Nucleus accumbens (tissue), 56 donors: ENCODE measurements around the gene PATJ.
"Not testable (repeated sequence)": the region's sequence is repeated elsewhere in the genome, so short reads cannot be mapped to it uniquely, and the experiment has no call there.

Experiments used
- DNase-seq, 56 donors: peaks; one replicate each; lab custom pipeline; 2025; lab: John Stamatoyannopoulos, UW

Gene PATJ

GRCh38 chr1:61743431-61743705 lies 1.1 kb downstream of the PATJ start:
- peak in 1 of 56 donors; percentile 56 for DNase-seq

- DNase-seq, result no peak
Measured at GRCh38 chr1:61743716-61744580, 1.7 kb downstream of the PATJ start.

GRCh38 chr1:61746813-61747212 lies 4.5 kb downstream of the PATJ start:
- DNase-seq, result no peak

GRCh38 chr1:61748566-61748965 lies 6.3 kb downstream of the PATJ start:
- no peak for DNase-seq

GRCh38 chr1:61749574-61749973 lies 7.3 kb downstream of the PATJ start:
- DNase-seq, result no peak

GRCh38 chr1:61752921-61753389 lies 10.7 kb downstream of the PATJ start:
- no peak for DNase-seq

GRCh38 chr1:61753998-61754508 lies 11.8 kb downstream of the PATJ start:
- DNase-seq, result no peak

GRCh38 chr1:61754545-61754944 lies 12.3 kb downstream of the PATJ start:
- DNase-seq, result no peak

GRCh38 chr1:61756773-61757172 lies 14.5 kb downstream of the PATJ start:
- DNase-seq, result no peak

GRCh38 chr1:61757950-61758349 lies 15.7 kb downstream of the PATJ start:
- no peak for DNase-seq

- DNase-seq, result no peak
Measured at GRCh38 chr1:61770131-61770530, 27.9 kb downstream of the PATJ start.

- no peak for DNase-seq
Measured at GRCh38 chr1:61776091-61776490, 33.8 kb downstream of the PATJ start.

- no peak for DNase-seq
Measured at GRCh38 chr1:61779231-61779630, 37.0 kb downstream of the PATJ start.

GRCh38 chr1:61781151-61781550 lies 38.9 kb downstream of the PATJ start:
- DNase-seq, result no peak

- no peak for DNase-seq
Measured at GRCh38 chr1:61782771-61783170, 40.5 kb downstream of the PATJ start.

- DNase-seq, result no peak
Measured at GRCh38 chr1:61784726-61785125, 42.4 kb downstream of the PATJ start.

GRCh38 chr1:61790837-61791236 lies 48.6 kb downstream of the PATJ start:
- DNase-seq, result no peak

- DNase-seq, result no peak
Measured at GRCh38 chr1:61797045-61797755, 54.9 kb downstream of the PATJ start.

GRCh38 chr1:61801047-61801446 lies 58.8 kb downstream of the PATJ start:
- not testable (repeated sequence) for DNase-seq

- no peak for DNase-seq
Measured at GRCh38 chr1:61807606-61808140, 65.4 kb downstream of the PATJ start.

- no peak for DNase-seq
Measured at GRCh38 chr1:61808321-61808720, 66.0 kb downstream of the PATJ start.

GRCh38 chr1:61808968-61809367 lies 66.7 kb downstream of the PATJ start:
- DNase-seq, result no peak
